DMS 273 (cell line): Measurements from ENCODE around the gene SBSN.
"Not testable (repeated sequence)": the region's sequence is repeated elsewhere in the genome, so short reads cannot be mapped to it uniquely, and the experiment has no call there.

Experiments used
- DNase-seq: peaks from one replicate; lab custom pipeline; 2025; ENCODE audit not compliant: unreplicated experiment; lab: John Stamatoyannopoulos, UW

The SBSN gene

GRCh38 chr19:35476149-35476548, 52.0 kb downstream of the SBSN start:
- no peak for DNase-seq

GRCh38 chr19:35474594-35474993, 53.5 kb downstream of the SBSN start:
- not testable (repeated sequence) for DNase-seq

- no peak for DNase-seq
Observed at GRCh38 chr19:35474104-35474503, 54.0 kb downstream of the SBSN start.
